Endothelial cell of umbilical vein (primary cell): ENCODE results near the gene SGSM2. TPM values are rescaled to one million over a fixed set of nuclear protein-coding genes. Genes with fewer than 3 reads are reported as not detected.
A peak's percentile ranks its signal among the peaks of the same experiment; 100 is the strongest.

Experiments
- BruUV-seq: library from RNA; stranded (reverse); fragments of 400-500 nt; replicated peaks from 2 replicates; lab custom pipeline; 2021; lab: Mats Ljungman, UMichigan
- CTCF ChIA-PET: fragments of 300-600, 350-600 bp; sonication (Branson Sonifier 250); formaldehyde crosslinking; loops from one replicate; lab custom pipeline; 2021; ENCODE audit warnings: antibody characterized with exemption, inconsistent platforms; lab: Charles Lee
- POLR2A ChIA-PET: fragments of 300-600, 350-600 bp; sonication (Branson Sonifier 250); formaldehyde crosslinking; loops from one replicate; lab custom pipeline; 2021; ENCODE audit warnings: antibody characterized with exemption, inconsistent platforms; lab: Charles Lee
- DNase-seq: peaks from one replicate; pipeline ENCODE4 v3.0.0-alpha.2; 2011; ENCODE audit warnings: low read depth, low spot score
- FAIRE-seq: peaks from 2 replicates; lab custom pipeline; 2011; peaks lifted over from hg19 to GRCh38; lab: Jason Lieb, UNC
- H2AFZ ChIP-seq: 2 replicates; pipeline ENCODE4 v1.6.0; 2012; ENCODE audit warnings: low read depth, low read length, control low read depth, inconsistent platforms
- H3K27ac ChIP-seq: 2 replicates; pipeline ENCODE4 v1.5.1; 2011; ENCODE audit warnings: low read depth, mild to moderate bottlenecking, control low read depth, low read length, moderate library complexity; ENCODE audit not compliant: insufficient read depth
- H3K27me3 ChIP-seq, 2 experiments: 2 replicates each; pipeline versions ENCODE4 v1.6.0 to v1.6.1; 2011; ENCODE audit warnings: low read length in 2 of 2, mixed read lengths in 1 of 2; ENCODE audit not compliant: control insufficient read depth in 2 of 2, insufficient read depth in 2 of 2
- H3K36me3 ChIP-seq, 2 experiments: 2 replicates in 1 of 2; 3 replicates in 1 of 2; pipeline ENCODE4 v1.5.1; 2011; ENCODE audit warnings: low read length in 2 of 2, mild to moderate bottlenecking in 1 of 2, moderate library complexity in 1 of 2; ENCODE audit not compliant: control insufficient read depth in 2 of 2, insufficient read depth in 2 of 2; ENCODE audit errors: extremely low read depth in 1 of 2
- H3K4me1 ChIP-seq: 3 replicates; pipeline ENCODE4 v1.5.1; 2011; ENCODE audit warnings: mild to moderate bottlenecking, low read length; ENCODE audit not compliant: control insufficient read depth, insufficient read depth; ENCODE audit errors: extremely low read depth
- H3K4me2 ChIP-seq: 2 replicates; pipeline ENCODE4 v1.6.1; 2011; ENCODE audit warnings: low read length, control low read depth, mixed read lengths; ENCODE audit not compliant: insufficient read depth
- H3K4me3 ChIP-seq, 3 experiments: fragments of 200-600 bp in 1 of 3; sonication (generic), shearing (Covaris generic) in 1 of 3; replicated peaks in 1 of 3; 2 replicates each; pipeline ENCODE4 v1.5.1; 2011 to 2016; ENCODE audit warnings: control low read depth in 3 of 3, low read length in 3 of 3, mild to moderate bottlenecking in 2 of 3, inconsistent platforms in 1 of 3, low read depth in 1 of 3, moderate library complexity in 1 of 3; ENCODE audit not compliant: insufficient read depth in 1 of 3
- H3K79me2 ChIP-seq: 2 replicates; pipeline ENCODE4 v1.6.0; 2012; ENCODE audit warnings: low read length, inconsistent platforms; ENCODE audit not compliant: control insufficient read depth, insufficient read depth
- H3K9ac ChIP-seq: replicated peaks from 2 replicates; pipeline ENCODE3; 2011; ENCODE audit warnings: low read length, control low read depth; ENCODE audit not compliant: insufficient read depth; ENCODE audit errors: extremely low read depth
- H3K9me1 ChIP-seq: replicated peaks from 3 replicates; pipeline ENCODE4 v1.6.0; 2011; ENCODE audit warnings: mild to moderate bottlenecking, low read length; ENCODE audit not compliant: control insufficient read depth, insufficient read depth; ENCODE audit errors: extremely low read depth
- H3K9me3 ChIP-seq: replicated peaks from 2 replicates; pipeline ENCODE4 v1.5.1; 2012; ENCODE audit warnings: low read length, inconsistent platforms; ENCODE audit not compliant: control insufficient read depth, insufficient read depth
- H4K20me1 ChIP-seq: replicated peaks from 2 replicates; pipeline ENCODE3; 2011; ENCODE audit warnings: mild to moderate bottlenecking, low read length; ENCODE audit not compliant: control insufficient read depth, insufficient read depth; ENCODE audit errors: extremely low read depth
- EZH2 ChIP-seq: IDR thresholded peaks from 2 replicates; pipeline ENCODE4 v1.6.1; 2012; ENCODE audit warnings: borderline replicate concordance, low read depth, mild to moderate bottlenecking, moderate library complexity, low read length, inconsistent platforms; ENCODE audit not compliant: severe bottlenecking
- FOS ChIP-seq: IDR thresholded peaks from 2 replicates; pipeline ENCODE4 v1.6.1; 2011; ENCODE audit warnings: mild to moderate bottlenecking, low read length, moderate library complexity, borderline replicate concordance; ENCODE audit not compliant: insufficient read depth
- GATA2 ChIP-seq: IDR thresholded peaks from 2 replicates; pipeline ENCODE4 v1.7.0; 2011; ENCODE audit warnings: low read depth, mild to moderate bottlenecking, moderate library complexity, mixed read lengths, low read length; ENCODE audit not compliant: insufficient read length, insufficient read depth
- JUN ChIP-seq: IDR thresholded peaks from 2 replicates; pipeline ENCODE4 v1.6.1; 2011; ENCODE audit warnings: borderline replicate concordance, low read depth; ENCODE audit not compliant: insufficient read length, insufficient read depth
- MYC ChIP-seq: IDR thresholded peaks from one replicate; pipeline ENCODE4 v1.6.1; 2011; ENCODE audit warnings: mild to moderate bottlenecking, low read depth, low read length
- POLR2A ChIP-seq: IDR thresholded peaks from 2 replicates; pipeline ENCODE4 v1.6.1; 2012; ENCODE audit warnings: low read depth, mild to moderate bottlenecking, control low read depth, low read length
- POLR2AphosphoS5 ChIP-seq: IDR thresholded peaks from 2 replicates; pipeline ENCODE4 v1.6.1; 2012; ENCODE audit warnings: low read depth, mild to moderate bottlenecking, control low read depth, low read length, moderate library complexity; ENCODE audit not compliant: insufficient read depth
- dilution Hi-C: fragments of 300-500 bp; cut with MboI; formaldehyde crosslinking; loops from one replicate; pipeline ENCODE4 v1.15.0; 2019; ENCODE audit warnings: low sequenced_read_pairs; ENCODE audit not compliant: extremely low pct_ligation_motif_present
- intact Hi-C: fragments of 100-400 bp; cut with micrococcal nuclease; formaldehyde crosslinking; loops from one replicate; pipeline ENCODE4 v1.10.0; 2022
- polyA plus RNA-seq, 4 experiments: library from polyadenylated mRNA; depleted of rRNA in 3 of 4; stranded (reverse) in 3 of 4; unstranded in 1 of 4; fragments of >200 nt; gene quantifications; 2 replicates each; pipeline versions ENCODE4 v1.2.1 to v1.2.3, GENCODE V29; 2011 to 2012; ENCODE audit warnings: missing spikeins in 1 of 4
- total RNA-seq: library from RNA; stranded (reverse); gene quantifications from 2 replicates; pipeline ENCODE4 v1.2.3, GENCODE V29; 2021
- TF ChIP-seq, protein P1 (sequence below), 2 donors: IDR thresholded peaks; 1 replicate in 1 of 2; 2 replicates in 1 of 2; pipeline ENCODE4 v1.5.1; 2011; ENCODE audit warnings: low read length in 2 of 2, mild to moderate bottlenecking in 2 of 2, moderate library complexity in 2 of 2, control low read depth in 1 of 2, inconsistent platforms in 1 of 2, low read depth in 1 of 2; ENCODE audit not compliant: insufficient read depth in 1 of 2; ENCODE audit errors: extremely low read depth in 1 of 2
- TF ChIP-seq, protein P2 (sequence below): IDR thresholded peaks from 2 replicates; pipeline ENCODE4 v1.6.1; 2011; ENCODE audit not compliant: insufficient read depth, insufficient read length

The SGSM2 gene
- total and polyA plus RNA-seq, 2 donors (not counting 3 experiments of a cell fraction or from before 2014, with no cell fraction given), result 61.6 to 94.5 TPM

DNA sequence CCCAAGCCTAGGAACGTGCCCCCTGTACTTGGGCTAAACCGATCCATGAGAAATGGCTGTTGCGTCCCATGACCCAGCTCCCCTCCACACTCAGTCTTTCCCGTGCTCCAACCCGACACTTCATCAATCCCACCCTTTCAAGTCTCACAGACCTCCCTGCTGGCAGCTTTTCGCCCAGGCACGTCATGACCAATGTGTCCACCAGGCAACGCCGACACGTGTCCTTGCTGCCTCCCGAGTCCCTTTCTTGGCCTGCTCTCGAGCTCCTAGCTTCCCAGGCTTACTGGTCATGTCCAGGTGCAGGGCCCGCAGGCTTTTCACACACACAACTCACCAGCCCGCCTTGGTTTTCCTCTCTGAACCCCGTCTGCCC, 51.4 kb downstream of the SGSM2 start:
- Histone ChIP-seq H4K20me1 (no peaks in the 10 kb centered on the region), H3K4me1 (peaks cover 9% of the 10 kb centered on the region), H3K27ac (no peak overlapping the region), H3K9me1 (no peaks in the 10 kb centered on the region), H3K9me3 (no peaks in the 10 kb centered on the region), H3K36me3 (peaks cover 0 to 8% of the 10 kb centered on the region in 2 experiments), H3K4me3 (no peak overlapping the region), H3K27me3 (no peaks in the 10 kb centered on the region), H3K9ac (no peak overlapping the region), H2AFZ (no peak overlapping the region), H3K79me2 (no peaks in the 10 kb centered on the region), H3K4me2 (no peak overlapping the region)
- CTCF ChIA-PET, result interaction anchor here (15.2 kb wide), 1 partner anchor 26 kb away, joined by 909 read pairs; no protein-coding TSS in a partner anchor
- intact Hi-C loops (no loop called here), dilution Hi-C loops (no loop called here)
- BruUV-seq, result no TSS peak
- TF ChIP-seq POLR2AphosphoS5 (no peak), GATA2 (no peak), MYC (no peak)
- FAIRE-seq (no peak), DNase-seq (no peak)
- POLR2A ChIA-PET, result no interaction called here

GRCh38 chr17:2390199-2390836, 53.0 kb downstream of the SGSM2 start:
- peaks cover 13% of the 10 kb centered on the region for H3K4me1 ChIP-seq
- H4K20me1 ChIP-seq, result no peaks in the 10 kb centered on the region
- peaks cover 4% of the 10 kb centered on the region for H3K79me2 ChIP-seq
- no peak overlapping the region for H2AFZ ChIP-seq
- H3K9ac ChIP-seq, result no peak overlapping the region
- TF ChIP-seq MYC (no peak), POLR2AphosphoS5 (no peak), POLR2A (no peak), EZH2 (no peak), GATA2 (no peak), FOS (no peak), JUN (no peak)
- TF ChIP-seq, protein P1, sequence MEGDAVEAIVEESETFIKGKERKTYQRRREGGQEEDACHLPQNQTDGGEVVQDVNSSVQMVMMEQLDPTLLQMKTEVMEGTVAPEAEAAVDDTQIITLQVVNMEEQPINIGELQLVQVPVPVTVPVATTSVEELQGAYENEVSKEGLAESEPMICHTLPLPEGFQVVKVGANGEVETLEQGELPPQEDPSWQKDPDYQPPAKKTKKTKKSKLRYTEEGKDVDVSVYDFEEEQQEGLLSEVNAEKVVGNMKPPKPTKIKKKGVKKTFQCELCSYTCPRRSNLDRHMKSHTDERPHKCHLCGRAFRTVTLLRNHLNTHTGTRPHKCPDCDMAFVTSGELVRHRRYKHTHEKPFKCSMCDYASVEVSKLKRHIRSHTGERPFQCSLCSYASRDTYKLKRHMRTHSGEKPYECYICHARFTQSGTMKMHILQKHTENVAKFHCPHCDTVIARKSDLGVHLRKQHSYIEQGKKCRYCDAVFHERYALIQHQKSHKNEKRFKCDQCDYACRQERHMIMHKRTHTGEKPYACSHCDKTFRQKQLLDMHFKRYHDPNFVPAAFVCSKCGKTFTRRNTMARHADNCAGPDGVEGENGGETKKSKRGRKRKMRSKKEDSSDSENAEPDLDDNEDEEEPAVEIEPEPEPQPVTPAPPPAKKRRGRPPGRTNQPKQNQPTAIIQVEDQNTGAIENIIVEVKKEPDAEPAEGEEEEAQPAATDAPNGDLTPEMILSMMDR (IDR thresholded peaks at IDR 0.05; ENCODE audit: extremely low read depth in 1 of 2, insufficient read depth in 1 of 2, low read depth in 1 of 2, low read length in 2 of 2), result no peak
- TF ChIP-seq, protein P2, sequence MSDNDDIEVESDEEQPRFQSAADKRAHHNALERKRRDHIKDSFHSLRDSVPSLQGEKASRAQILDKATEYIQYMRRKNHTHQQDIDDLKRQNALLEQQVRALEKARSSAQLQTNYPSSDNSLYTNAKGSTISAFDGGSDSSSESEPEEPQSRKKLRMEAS, result no peak
- no peak for DNase-seq
- no TSS peak for BruUV-seq
- ChIA-PET CTCF (interaction anchor here (1.1 to 4.8 kb wide), 2 partner anchors 8 to 26 kb away, joined by 3 to 58 read pairs; no protein-coding TSS in a partner anchor), POLR2A (no interaction called here)
- no peaks in the 10 kb centered on the region for H3K27me3 ChIP-seq
- no peak overlapping the region for H3K27ac ChIP-seq
- peak; percentile 18 for FAIRE-seq
- peaks cover 0 to 8% of the 10 kb centered on the region in 2 experiments for H3K36me3 ChIP-seq
- intact Hi-C loops (loop anchor here (5.0 kb wide), 1 partner anchor 673 kb away; no protein-coding TSS in a partner anchor), dilution Hi-C loops (no loop called here)
- no peaks in the 10 kb centered on the region for H3K9me1 ChIP-seq
- no peak overlapping the region for H3K4me3 ChIP-seq
- H3K9me3 ChIP-seq, result no peaks in the 10 kb centered on the region
- H3K4me2 ChIP-seq, result no peak overlapping the region
